ENCODE measurements around the gene PEX14.

PEX14 gene

GRCh38 chr1:10597492-10598388, 123.0 kb downstream of the PEX14 start:
- DNase-seq (ENCODE audit: low read depth): no peak

DNA sequence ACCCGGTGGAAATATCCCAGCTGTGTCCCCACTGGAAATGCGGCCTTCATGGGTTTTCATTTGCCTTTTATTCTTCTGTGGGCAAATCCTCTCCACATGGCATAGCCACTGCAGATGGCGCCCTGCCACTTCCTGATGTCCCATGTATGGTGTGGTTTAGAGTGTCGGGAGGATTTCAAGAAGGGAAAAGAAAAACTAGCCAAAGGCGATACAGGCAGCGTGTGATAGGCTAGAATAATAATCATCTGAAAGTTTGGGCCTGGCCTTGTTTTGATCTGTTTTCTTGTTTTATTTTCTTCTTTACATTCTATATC, 123.6 kb downstream of the PEX14 start:
- DNase-seq (ENCODE audit: low read depth): no peak

DNA sequence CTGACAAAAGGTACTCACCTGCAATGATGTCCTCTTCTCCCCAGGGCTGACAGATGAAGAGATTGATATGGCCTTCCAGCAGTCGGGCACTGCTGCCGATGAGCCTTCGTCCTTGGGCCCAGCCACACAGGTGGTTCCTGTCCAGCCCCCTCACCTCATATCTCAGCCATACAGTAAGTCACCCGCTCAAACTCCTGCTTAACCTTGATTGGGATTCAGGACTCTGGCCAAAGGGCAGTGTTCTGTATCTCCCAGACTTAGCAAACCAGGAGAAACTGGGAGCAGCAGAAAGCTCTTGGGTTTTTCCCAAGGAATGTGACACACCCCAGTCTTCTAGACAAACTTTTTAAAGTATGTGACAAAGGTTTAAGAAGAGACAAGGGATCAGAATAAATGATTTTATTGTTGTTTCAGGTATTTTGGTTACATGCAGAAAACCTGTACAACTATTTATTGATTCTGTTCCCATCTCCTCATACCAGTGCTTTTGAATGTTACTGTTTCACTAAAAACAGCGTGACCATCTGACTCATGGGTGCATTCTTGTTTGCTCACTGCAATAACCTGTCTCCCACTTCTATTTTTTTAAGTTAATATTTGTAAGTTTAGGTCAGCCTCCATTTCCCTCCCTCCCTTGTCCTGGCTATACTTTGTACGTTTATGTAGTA, 124.6 kb downstream of the PEX14 start:
- DNase-seq (ENCODE audit: low read depth): no peak

GRCh38 chr1:10601342-10602070, 126.8 kb downstream of the PEX14 start:
- no peak for DNase-seq (ENCODE audit: low read depth)

DNA sequence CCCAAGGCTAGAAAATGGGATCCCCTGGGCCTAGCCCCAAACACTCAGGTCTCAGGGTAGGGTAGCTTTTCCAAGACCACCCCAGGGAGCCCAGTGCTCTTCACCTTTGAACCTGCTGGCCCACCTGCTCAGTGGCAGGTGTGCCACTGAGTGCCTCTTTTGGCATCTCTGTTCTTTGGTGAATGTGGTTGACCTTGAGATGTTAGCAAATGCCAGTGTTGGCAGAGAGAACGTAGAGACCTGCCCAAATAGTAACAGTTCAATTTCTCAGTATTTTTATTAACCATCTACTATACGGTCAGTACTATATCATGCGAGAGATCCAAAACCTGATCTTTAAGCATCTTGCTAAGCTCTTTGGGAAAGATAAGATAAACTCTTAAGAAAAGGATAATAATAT, 128.2 kb downstream of the PEX14 start:
- no peak for DNase-seq (ENCODE audit: low read depth)

- no peak for DNase-seq (ENCODE audit: low read depth)
Observed at GRCh38 chr1:10604966-10605365, 130.2 kb downstream of the PEX14 start.

- DNase-seq (ENCODE audit: low read depth): no peak
Observed at GRCh38 chr1:10606064-10606463, 131.3 kb downstream of the PEX14 start.

GRCh38 chr1:10607228-10607627, 132.5 kb downstream of the PEX14 start:
- DNase-seq (ENCODE audit: low read depth): no peak

DNA sequence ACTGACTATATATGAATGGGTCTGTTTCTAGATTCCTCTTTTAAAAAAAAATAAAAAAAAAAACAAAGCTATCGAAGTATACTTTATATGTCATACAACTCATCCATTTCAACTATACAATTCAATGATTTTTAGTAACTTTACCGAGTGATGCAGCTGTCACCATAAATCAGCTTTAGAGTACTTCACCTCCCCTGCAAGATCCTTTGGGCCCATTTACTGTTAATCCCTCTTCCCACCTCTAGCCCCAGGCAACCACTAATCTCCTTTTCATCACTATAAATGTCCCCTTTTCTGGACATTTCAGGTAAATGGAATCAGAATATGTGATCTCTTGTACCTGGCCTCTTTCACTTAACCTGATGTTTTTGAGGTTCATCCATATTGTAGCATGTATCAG, 133.9 kb downstream of the PEX14 start:
- DNase-seq (ENCODE audit: low read depth): no peak

DNA sequence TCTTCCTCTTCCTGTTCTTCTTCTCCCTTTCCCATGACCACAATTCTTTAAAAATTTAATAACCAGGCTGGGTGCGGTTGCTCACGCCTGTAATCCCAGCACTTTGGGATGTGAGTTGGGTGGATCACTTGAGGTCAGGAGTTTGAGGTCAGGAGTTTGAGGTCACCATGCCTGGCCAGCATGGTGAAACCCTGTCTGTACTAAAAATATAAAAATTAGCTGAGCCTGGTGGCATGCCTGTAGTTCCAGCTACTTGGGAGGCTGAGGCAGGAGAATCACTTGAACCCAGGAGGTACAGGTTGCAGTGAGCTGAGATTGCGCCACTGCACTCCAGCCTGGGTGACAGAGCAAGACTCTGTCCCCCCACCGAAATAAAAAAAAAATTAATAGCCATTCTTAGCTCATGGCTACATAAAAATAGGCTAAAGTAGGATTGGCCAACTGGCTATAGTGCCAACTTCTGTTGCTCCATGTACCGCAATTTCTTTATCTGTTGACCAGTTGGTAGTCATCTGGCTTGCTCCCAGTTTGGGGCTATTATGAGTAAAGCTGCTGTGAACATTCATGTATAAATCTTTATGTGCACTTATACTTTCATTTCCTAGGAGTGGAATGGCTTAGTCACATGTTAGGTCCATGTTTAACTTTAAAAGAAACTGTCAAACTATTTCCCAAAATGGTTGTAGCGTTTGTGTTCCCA, 136.3 kb downstream of the PEX14 start:
- no peak for DNase-seq (ENCODE audit: low read depth)

DNA sequence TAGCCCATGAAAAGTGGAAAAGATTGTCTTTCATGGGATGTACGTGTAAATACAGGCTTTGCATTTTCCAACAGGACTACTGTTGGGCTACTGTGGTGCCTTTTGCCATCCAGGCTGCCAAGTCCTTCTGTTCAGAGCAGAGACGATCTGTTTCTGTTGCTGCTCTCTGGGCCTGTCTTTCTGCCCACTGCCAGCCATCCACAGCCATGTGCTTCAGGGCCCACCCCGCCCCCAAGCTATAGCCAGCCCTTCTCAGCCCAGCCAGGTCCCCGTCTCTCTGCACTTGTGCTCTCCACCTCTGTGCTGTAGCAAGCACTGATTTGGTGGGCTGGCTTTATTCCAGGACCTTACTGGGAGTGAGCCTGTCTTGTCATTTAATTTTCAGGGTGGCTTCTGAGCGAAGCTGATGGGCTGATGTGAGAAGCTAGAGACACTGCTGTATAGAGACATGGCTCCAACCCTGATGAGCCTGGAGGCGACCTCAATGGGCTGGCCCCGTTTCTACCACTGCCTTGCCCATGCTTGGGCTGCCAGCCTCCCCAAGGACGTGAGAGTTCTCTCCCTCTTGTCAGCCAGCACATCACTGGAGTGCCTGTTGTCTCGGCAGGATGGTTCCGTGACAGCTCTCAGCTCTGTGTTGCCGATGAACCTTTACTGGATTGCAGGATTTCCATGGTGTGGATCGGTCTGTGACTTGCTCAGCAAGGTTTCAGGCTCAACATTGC, 137.8 kb downstream of the PEX14 start:
- DNase-seq (ENCODE audit: low read depth): no peak

DNA sequence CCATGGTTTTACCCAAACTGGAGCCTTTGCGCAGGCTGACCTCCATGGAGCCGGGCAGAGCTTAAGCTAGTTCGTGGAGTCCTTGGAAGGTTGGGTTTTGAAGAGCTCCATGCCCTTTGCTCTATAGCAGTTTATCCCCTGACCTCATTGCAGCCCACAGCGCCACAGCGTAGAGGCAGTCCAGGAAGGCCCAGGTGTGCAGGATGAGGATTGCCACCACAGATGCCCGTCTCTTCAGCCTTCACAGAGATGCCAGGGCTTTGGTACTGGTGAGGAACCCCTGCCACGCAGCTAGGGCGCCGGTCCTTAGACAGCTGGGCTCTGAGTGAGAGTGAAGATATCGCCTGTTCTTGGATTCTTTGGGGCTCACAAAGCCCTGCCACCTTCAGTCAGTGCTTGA, 138.6 kb downstream of the PEX14 start:
- no peak for DNase-seq (ENCODE audit: low read depth)

GRCh38 chr1:10613861-10614260, 139.1 kb downstream of the PEX14 start:
- no peak for DNase-seq (ENCODE audit: low read depth)

- no peak for DNase-seq (ENCODE audit: low read depth)
Observed at GRCh38 chr1:10614377-10615225, 139.9 kb downstream of the PEX14 start.

- DNase-seq (ENCODE audit: low read depth): no peak
Observed at GRCh38 chr1:10615332-10615731, 140.6 kb downstream of the PEX14 start.

GRCh38 chr1:10615932-10616671, 141.4 kb downstream of the PEX14 start:
- no peak for DNase-seq (ENCODE audit: low read depth)

DNA sequence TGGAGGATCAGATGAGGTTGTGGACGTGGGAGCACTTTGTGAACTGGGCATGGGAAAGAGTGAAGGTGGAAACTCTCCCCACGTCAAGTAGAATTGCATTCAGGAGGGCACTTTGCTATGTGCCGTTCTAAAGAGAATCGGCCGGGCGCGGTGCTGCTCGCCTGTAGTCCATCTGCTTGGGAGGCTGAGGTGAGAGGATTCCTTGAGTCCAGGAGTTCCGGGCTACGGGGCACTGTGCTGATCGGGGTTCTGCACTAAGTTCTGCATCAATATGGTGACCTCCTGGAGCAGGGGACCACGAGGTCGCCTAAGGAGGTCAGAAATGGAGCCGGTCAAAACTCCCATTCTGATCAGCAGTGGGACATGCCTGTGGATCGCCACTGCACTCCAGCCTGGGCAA, 141.9 kb downstream of the PEX14 start:
- no peak for DNase-seq (ENCODE audit: low read depth)

- no peak for DNase-seq (ENCODE audit: low read depth)
Observed at GRCh38 chr1:10617318-10617717, 142.6 kb downstream of the PEX14 start.

DNA sequence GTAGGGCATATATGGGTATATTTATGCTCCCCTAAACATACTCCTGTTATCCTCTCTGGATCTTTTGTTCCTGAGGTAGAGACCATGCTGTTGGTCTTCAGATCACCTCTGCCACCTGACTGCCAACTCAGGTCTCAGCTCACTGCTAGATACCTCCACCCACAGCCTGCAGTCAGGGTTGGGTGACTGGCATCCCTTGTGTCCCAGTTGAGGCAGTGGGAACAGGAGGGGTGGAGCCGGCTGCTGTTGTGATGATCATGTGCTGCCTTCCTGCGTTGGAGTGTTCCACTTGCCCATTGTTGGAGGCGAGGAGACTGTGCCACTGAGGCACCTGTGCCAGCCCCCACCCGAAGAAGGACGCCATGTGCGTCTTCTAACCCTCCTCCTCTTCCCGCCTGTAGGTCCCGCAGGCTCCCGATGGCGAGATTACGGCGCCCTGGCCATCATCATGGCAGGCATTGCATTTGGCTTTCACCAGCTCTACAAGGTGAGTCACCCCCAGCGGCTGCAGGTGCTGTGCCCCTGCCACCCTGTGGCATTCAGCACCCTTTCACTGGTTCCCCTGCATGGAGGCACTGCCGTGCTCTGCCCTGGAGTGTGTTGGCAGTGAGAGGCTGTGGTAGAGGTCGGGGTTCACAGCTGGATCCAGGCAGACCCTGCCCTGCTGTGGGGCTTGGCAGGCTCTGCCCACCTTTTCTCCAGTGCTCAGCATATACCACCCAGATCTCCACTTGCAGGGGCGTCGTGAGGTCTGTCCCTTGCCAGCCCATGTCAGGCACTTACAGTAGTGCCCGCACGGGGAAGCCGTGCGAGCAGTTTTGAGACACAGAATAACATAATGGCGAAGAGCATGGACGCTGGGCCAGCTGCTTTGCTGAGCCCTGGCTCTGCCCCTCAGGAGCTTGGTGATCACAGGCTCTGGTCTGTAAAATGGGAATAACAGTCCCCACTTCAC, 143.5 kb downstream of the PEX14 start:
- no peak for DNase-seq (ENCODE audit: low read depth)
